B cell (primary cell): ENCODE measurements around the gene PIK3AP1. TPM values are rescaled to one million over a fixed set of nuclear protein-coding genes. Genes with fewer than 3 reads are reported as not detected.
A peak's percentile ranks its signal among the peaks of the same experiment; 100 is the strongest.

Experiments used
- ATAC-seq: fragments of 200-7000 bp; cut with Tn5 transposase; one replicate; pipeline ENCODE4 v1.10.0; 2021; ENCODE audit warnings: low read depth, mild to moderate bottlenecking, moderate number of reproducible peaks, moderate library complexity
- CTCF ChIA-PET: fragments of 350-600 bp; sonication (Branson Sonifier 250); formaldehyde crosslinking; loops from one replicate; lab custom pipeline; 2021; ENCODE audit warnings: antibody characterized with exemption, inconsistent platforms; lab: Charles Lee
- POLR2A ChIA-PET: fragments of 350-600 bp; sonication (Branson Sonifier 250); formaldehyde crosslinking; loops from one replicate; lab custom pipeline; 2021; ENCODE audit warnings: antibody characterized with exemption; lab: Charles Lee
- DNase-seq: peaks from one replicate; pipeline ENCODE4 v3.0.0; 2013
- H2AFZ ChIP-seq: 2 replicates; pipeline ENCODE4 v1.6.1; 2012; ENCODE audit warnings: mild to moderate bottlenecking, low read depth, low read length; ENCODE audit not compliant: insufficient read depth, poor library complexity, severe bottlenecking
- H3K27ac ChIP-seq, 2 donors: 1 replicate in 1 of 2; 2 replicates in 1 of 2; pipeline ENCODE4 v1.5.1; 2012 to 2013; ENCODE audit warnings: low read length in 2 of 2, mild to moderate bottlenecking in 2 of 2, moderate library complexity in 1 of 2
- H3K27me3 ChIP-seq, 4 experiments: fragments of 200-600 bp in 1 of 4; sonication (generic) in 1 of 4; replicated peaks in 1 of 4; 1 replicate in 2 of 4; 2 replicates in 2 of 4; pipeline versions ENCODE4 v1.6.1 to v1.7.0; 2013 to 2016; ENCODE audit warnings: low read length in 3 of 4, mild to moderate bottlenecking in 2 of 4, mixed read lengths in 1 of 4, moderate library complexity in 1 of 4; ENCODE audit not compliant: insufficient read depth in 4 of 4, control insufficient read depth in 3 of 4; ENCODE audit errors: control extremely low read depth in 1 of 4
- H3K36me3 ChIP-seq, 2 experiments: replicated peaks in 1 of 2; 1 replicate in 1 of 2; 2 replicates in 1 of 2; pipeline versions ENCODE4 v1.6.1 to v1.7.1; 2013; ENCODE audit warnings: low read length in 1 of 2; ENCODE audit not compliant: insufficient read depth in 2 of 2, control insufficient read depth in 1 of 2; ENCODE audit errors: control extremely low read depth in 1 of 2, extremely low read depth in 1 of 2
- H3K4me1 ChIP-seq, 2 donors: fragments of 200-600 bp in 1 of 2; sonication (generic) in 1 of 2; 1 replicate in 1 of 2; 2 replicates in 1 of 2; pipeline versions ENCODE4 v1.5.1 to v1.6.1; 2013 to 2017; ENCODE audit warnings: low read length in 2 of 2; ENCODE audit not compliant: control insufficient read depth in 2 of 2, insufficient read depth in 2 of 2
- H3K4me2 ChIP-seq: replicated peaks from 2 replicates; pipeline ENCODE3; 2012; ENCODE audit warnings: mild to moderate bottlenecking, low read depth, low read length; ENCODE audit not compliant: poor library complexity, severe bottlenecking
- H3K4me3 ChIP-seq, 5 experiments: fragments of 200-600 bp in 1 of 5; sonication (generic) in 1 of 5; 1 replicate in 3 of 5; 2 replicates in 2 of 5; pipeline versions ENCODE4 v1.5.1 to v1.7.0; 2011 to 2016; ENCODE audit warnings: low read length in 4 of 5, mild to moderate bottlenecking in 4 of 5, low read depth in 2 of 5, control low read depth in 1 of 5, moderate library complexity in 1 of 5; ENCODE audit not compliant: insufficient read depth in 1 of 5; ENCODE audit errors: control extremely low read depth in 1 of 5, extremely low read depth in 1 of 5
- H3K79me2 ChIP-seq: fragments of 200-600 bp; sonication (generic); one replicate; pipeline ENCODE4 v1.6.0; 2016; ENCODE audit warnings: low read length; ENCODE audit not compliant: control insufficient read depth, insufficient read depth
- H3K9ac ChIP-seq: fragments of 200-600 bp; sonication (generic); 2 replicates; pipeline ENCODE4 v1.6.1; 2017; ENCODE audit warnings: mild to moderate bottlenecking, low read length, moderate library complexity
- H3K9me3 ChIP-seq, 3 donors: one replicate each; pipeline versions ENCODE4 v1.6.1 to v1.7.1; 2013; ENCODE audit warnings: low read length in 2 of 3; ENCODE audit not compliant: control insufficient read depth in 2 of 3, insufficient read depth in 1 of 3; ENCODE audit errors: control extremely low read depth in 1 of 3
- H4K20me1 ChIP-seq: 2 replicates; pipeline ENCODE4 v1.6.0; 2012; ENCODE audit warnings: mild to moderate bottlenecking, low read length; ENCODE audit not compliant: insufficient read depth, control insufficient read depth, poor library complexity, severe bottlenecking
- H3K27ac Mint-ChIP-seq: one replicate; pipeline ENCODE4 v1.8.0; 2021; ENCODE audit warnings: mixed read lengths
- H3K27me3 Mint-ChIP-seq: one replicate; pipeline ENCODE4 v1.8.0; 2021; ENCODE audit warnings: mixed read lengths
- H3K4me1 Mint-ChIP-seq: one replicate; pipeline ENCODE4 v1.8.0; 2021; ENCODE audit warnings: mixed read lengths
- H3K4me3 Mint-ChIP-seq: one replicate; pipeline ENCODE4 v1.8.0; 2021; ENCODE audit warnings: mixed read lengths
- H3K9me3 Mint-ChIP-seq: one replicate; pipeline ENCODE4 v1.8.0; 2022; ENCODE audit warnings: mixed read lengths; ENCODE audit not compliant: insufficient read depth
- EZH2 ChIP-seq: IDR thresholded peaks from 2 replicates; pipeline ENCODE4 v1.6.1; 2012; ENCODE audit warnings: borderline replicate concordance, low read depth, mild to moderate bottlenecking, moderate library complexity, low read length; ENCODE audit not compliant: insufficient read depth, poor library complexity, severe bottlenecking
- WGBS: methylation state at CpG from one replicate; pipeline ENCODE4 v1.1.5; 2013; ENCODE audit warnings: missing lambda C conversion rate; ENCODE audit not compliant: insufficient coverage; 5-methylcytosine and 5-hydroxymethylcytosine counted together
- intact Hi-C: fragments of 100-400 bp; cut with micrococcal nuclease; formaldehyde crosslinking; loops from one replicate; pipeline ENCODE4 v1.10.0; 2022
- polyA plus RNA-seq: library from polyadenylated mRNA; depleted of rRNA; stranded (reverse); fragments of >200 nt; gene quantifications from 2 replicates; pipeline ENCODE4 v1.2.3, GENCODE V29; 2012
- total RNA-seq, 2 donors: library from RNA; stranded (reverse); fragments of 120-200 nt in 1 of 2; gene quantifications; 1 replicate in 1 of 2; 2 replicates in 1 of 2; pipeline versions ENCODE4 v1.2.3 to v1.2.4, GENCODE V29; 2013 to 2022
- TF ChIP-seq, protein P1 (sequence below): fragments of 200-600 bp; IDR thresholded peaks from one replicate; pipeline ENCODE4 v1.8.0; 2022; ENCODE audit warnings: antibody characterized with exemption, mild to moderate bottlenecking

Gene PIK3AP1
- total and polyA plus RNA-seq, 2 donors (not counting 1 experiment from before 2014, with no cell fraction given) = 125 to 130 TPM

DNA sequence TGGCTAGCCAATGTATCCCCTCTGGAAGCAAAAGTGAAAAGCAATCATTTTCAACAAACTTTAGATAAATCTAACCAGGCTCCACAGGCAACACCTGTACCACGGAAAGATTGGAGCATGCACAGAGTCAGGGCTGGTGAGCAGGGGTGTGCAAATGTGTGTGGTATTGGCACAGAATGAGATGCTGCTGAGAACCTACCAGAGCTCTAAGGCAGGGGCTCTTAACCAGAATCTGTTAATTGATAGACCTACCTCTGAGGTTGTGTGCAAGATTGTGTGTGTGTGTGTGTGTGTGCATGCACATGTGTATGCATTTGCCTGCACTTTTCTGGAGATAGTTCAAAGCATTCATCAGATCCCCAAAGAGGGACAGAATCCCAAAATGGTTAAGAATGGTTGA lies 62.9 kb downstream of the PIK3AP1 start:
- ChIA-PET CTCF (interaction anchor here (0.9 kb wide), 1 partner anchor 11 kb away, joined by 3 read pairs; no protein-coding TSS in a partner anchor), POLR2A (no interaction called here)
- no peaks in the 10 kb centered on the region for H3K27me3 ChIP-seq
- peaks cover 75% of the 10 kb centered on the region for H3K4me1 Mint-ChIP-seq
- WGBS = 88% methylated on average over 1 of the region's 1 CpG
- no peak for ATAC-seq
- no peak for TF ChIP-seq EZH2
- TF ChIP-seq, protein P1, sequence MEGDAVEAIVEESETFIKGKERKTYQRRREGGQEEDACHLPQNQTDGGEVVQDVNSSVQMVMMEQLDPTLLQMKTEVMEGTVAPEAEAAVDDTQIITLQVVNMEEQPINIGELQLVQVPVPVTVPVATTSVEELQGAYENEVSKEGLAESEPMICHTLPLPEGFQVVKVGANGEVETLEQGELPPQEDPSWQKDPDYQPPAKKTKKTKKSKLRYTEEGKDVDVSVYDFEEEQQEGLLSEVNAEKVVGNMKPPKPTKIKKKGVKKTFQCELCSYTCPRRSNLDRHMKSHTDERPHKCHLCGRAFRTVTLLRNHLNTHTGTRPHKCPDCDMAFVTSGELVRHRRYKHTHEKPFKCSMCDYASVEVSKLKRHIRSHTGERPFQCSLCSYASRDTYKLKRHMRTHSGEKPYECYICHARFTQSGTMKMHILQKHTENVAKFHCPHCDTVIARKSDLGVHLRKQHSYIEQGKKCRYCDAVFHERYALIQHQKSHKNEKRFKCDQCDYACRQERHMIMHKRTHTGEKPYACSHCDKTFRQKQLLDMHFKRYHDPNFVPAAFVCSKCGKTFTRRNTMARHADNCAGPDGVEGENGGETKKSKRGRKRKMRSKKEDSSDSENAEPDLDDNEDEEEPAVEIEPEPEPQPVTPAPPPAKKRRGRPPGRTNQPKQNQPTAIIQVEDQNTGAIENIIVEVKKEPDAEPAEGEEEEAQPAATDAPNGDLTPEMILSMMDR = no peak
- H3K4me3 ChIP-seq = no peak overlapping the region
- peak overlapping the region; percentile 84 for H3K27ac Mint-ChIP-seq
- no peak overlapping the region for H2AFZ ChIP-seq
- peaks cover 0 to 3% (median 0%) of the 10 kb centered on the region in 3 donors for H3K9me3 ChIP-seq
- no peak overlapping the region for H3K27ac ChIP-seq
- no peak overlapping the region for H3K9ac ChIP-seq
- no peaks in the 10 kb centered on the region for H3K27me3 Mint-ChIP-seq
- H3K36me3 ChIP-seq = peaks cover 5 to 51% of the 10 kb centered on the region in 2 experiments
- H3K4me2 ChIP-seq = peak overlapping the region; percentile 39
- no peaks in the 10 kb centered on the region for H3K9me3 Mint-ChIP-seq
- DNase-seq = no peak
- intact Hi-C loops = no loop called here
- H3K4me3 Mint-ChIP-seq = peak overlapping the region; percentile 44
- peaks cover 99% of the 10 kb centered on the region for H3K79me2 ChIP-seq
- H4K20me1 ChIP-seq = peaks cover 59% of the 10 kb centered on the region
- H3K4me1 ChIP-seq = peaks cover 49 to 58% of the 10 kb centered on the region in 2 donors

DNA sequence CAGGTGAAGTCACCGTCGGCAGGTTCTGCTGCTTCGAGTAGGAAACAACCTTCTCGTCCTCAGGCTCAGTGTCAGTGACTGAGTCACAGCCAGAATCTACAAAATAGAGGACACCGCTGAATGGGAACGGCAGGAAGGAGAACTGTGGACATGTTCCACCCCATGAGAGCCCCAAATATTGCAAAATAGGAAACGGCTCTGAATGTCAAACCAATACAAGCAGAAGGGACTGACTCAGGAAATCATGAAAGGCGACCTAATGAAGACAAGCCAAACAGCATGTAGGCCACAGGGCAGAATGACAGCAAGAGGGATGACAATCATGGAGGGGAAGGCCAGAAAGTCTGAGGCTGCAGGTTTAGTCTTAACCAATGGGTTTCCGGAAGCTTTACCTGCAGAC lies 63.5 kb downstream of the PIK3AP1 start:
- Histone ChIP-seq H4K20me1 (peaks cover 59% of the 10 kb centered on the region), H3K9ac (no peak overlapping the region), H3K9me3 (peaks cover 0 to 3% (median 0%) of the 10 kb centered on the region in 3 donors), H3K27me3 (no peaks in the 10 kb centered on the region), H2AFZ (no peak overlapping the region), H3K4me2 (peak overlapping the region; percentile 39), H3K4me1 (peaks cover 54 to 63% of the 10 kb centered on the region in 2 donors), H3K36me3 (peaks cover 5 to 53% of the 10 kb centered on the region in 2 experiments), H3K4me3 (no peak overlapping the region), H3K79me2 (peaks cover 99% of the 10 kb centered on the region), H3K27ac (peak overlapping the region in 1 of 2 donors; percentile 14)
- intact Hi-C loops = no loop called here
- H3K4me3 Mint-ChIP-seq = peak overlapping the region; percentile 47
- H3K27me3 Mint-ChIP-seq = no peaks in the 10 kb centered on the region
- peaks cover 81% of the 10 kb centered on the region for H3K4me1 Mint-ChIP-seq
- DNase-seq (no peak), ATAC-seq (no peak)
- POLR2A ChIA-PET = no interaction called here
- 70% methylated on average over 8 of the region's 9 CpGs for WGBS
- TF ChIP-seq EZH2 = no peak
- TF ChIP-seq, protein P1 = no peak
- CTCF ChIA-PET = no interaction called here
- H3K9me3 Mint-ChIP-seq = no peaks in the 10 kb centered on the region
- H3K27ac Mint-ChIP-seq = peak overlapping the region; percentile 84
